ENCODE data around the gene SAMD10. TPM values are rescaled to one million over a fixed set of nuclear protein-coding genes. Genes with fewer than 3 reads are reported as not detected.

Gene SAMD10
- polyA plus RNA-seq, 1 of the 3 experiments (the other 2 are of a cell fraction) = 11.6 TPM

- TF ChIP-seq IRF3 (IDR thresholded peaks at IDR 0.05; ENCODE audit: low read depth, low read length) (no peak), YY1 (IDR thresholded peaks at IDR 0.05; ENCODE audit: low read depth) (no peak), EZH2phosphoT487 (IDR thresholded peaks at IDR 0.05; ENCODE audit: borderline replicate concordance, low read depth) (no peak), SMC3 (IDR thresholded peaks at IDR 0.05; ENCODE audit: low read depth, low read length) (peak; percentile 82), TAF1 (IDR thresholded peaks at IDR 0.05; ENCODE audit: borderline replicate concordance, low read depth, low read length) (no peak), MXI1 (IDR thresholded peaks at IDR 0.05; ENCODE audit: low read depth, low read length) (peak; percentile 93), EP300 (IDR thresholded peaks at IDR 0.05; ENCODE audit: borderline replicate concordance in 1 of 2, low read depth in 1 of 2, low read length in 1 of 2) (no peak), RAD21 (IDR thresholded peaks at IDR 0.05; ENCODE audit: low read length) (peak; percentile 91), GATA2 (CRISPR knock-in tag; IDR thresholded peaks at IDR 0.05) (no peak), RFX5 (IDR thresholded peaks at IDR 0.05; ENCODE audit: low read length) (no peak), NRF1 (IDR thresholded peaks at IDR 0.05; ENCODE audit: low read depth, low read length) (peak; percentile 38; the same call in 1 of the 2 replicates), FOXM1 (IDR thresholded peaks at IDR 0.05; ENCODE audit: low read depth) (no peak), RCOR1 (IDR thresholded peaks at IDR 0.05; ENCODE audit: low read length) (no peak), ELF1 (IDR thresholded peaks at IDR 0.05) (no peak), REST (IDR thresholded peaks at IDR 0.05; ENCODE audit: low read depth, low read length) (no peak), FOSL2 (IDR thresholded peaks at IDR 0.05; ENCODE audit: borderline replicate concordance, low read depth) (no peak), JUND (IDR thresholded peaks at IDR 0.05) (no peak), ZBTB33 (IDR thresholded peaks at IDR 0.05; ENCODE audit: borderline replicate concordance, low read depth) (no peak), MEF2A (IDR thresholded peaks at IDR 0.05; ENCODE audit: borderline replicate concordance, low read depth) (no peak)
Measured at GRCh38 chr20:63973636-63974401, 5.6 kb downstream of the SAMD10 start (continued).
